GM19455 (cell line): ENCODE results near the gene LAIR1.
"Not testable (repeated sequence)": the region's sequence is repeated elsewhere in the genome, so short reads cannot be mapped to it uniquely, and the experiment has no call there.

Experiments used
- ATAC-seq: cut with Tn5 transposase; IDR thresholded peaks from one replicate; pipeline ENCODE4 v1.9.1; 2021; ENCODE audit not compliant: unreplicated experiment

LAIR1 gene, protein sequence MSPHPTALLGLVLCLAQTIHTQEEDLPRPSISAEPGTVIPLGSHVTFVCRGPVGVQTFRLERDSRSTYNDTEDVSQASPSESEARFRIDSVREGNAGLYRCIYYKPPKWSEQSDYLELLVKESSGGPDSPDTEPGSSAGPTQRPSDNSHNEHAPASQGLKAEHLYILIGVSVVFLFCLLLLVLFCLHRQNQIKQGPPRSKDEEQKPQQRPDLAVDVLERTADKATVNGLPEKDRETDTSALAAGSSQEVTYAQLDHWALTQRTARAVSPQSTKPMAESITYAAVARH

DNA sequence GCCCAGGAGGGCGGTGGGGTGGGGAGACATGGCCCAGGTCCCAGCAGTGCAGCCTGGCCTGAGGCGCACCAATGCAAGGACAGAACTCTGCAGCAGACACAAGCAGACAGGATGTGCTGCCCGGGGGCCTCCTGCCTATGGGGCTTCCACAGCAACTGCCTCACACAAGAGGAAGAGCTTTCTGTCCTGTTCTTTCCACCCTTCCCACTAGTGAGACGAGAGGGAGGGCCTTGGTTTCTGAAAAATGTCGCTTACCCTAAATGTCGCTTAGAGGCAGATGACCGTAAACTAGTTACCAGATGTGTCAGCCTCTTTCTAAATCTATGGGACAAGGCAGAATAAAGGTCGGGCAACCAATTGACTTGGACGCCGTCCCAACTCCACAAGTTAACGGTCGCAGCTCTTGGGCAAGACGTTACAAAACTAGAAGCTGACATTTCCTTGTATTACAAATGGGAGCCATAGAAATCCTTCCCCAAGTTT lies at the start of gene LAIR1:
Gene LAIR1 (minus strand): TSS at position 157 of the 483 bp plus-strand sequence. CDS start 127 bp downstream, at position 30.
- no peak for ATAC-seq

DNA sequence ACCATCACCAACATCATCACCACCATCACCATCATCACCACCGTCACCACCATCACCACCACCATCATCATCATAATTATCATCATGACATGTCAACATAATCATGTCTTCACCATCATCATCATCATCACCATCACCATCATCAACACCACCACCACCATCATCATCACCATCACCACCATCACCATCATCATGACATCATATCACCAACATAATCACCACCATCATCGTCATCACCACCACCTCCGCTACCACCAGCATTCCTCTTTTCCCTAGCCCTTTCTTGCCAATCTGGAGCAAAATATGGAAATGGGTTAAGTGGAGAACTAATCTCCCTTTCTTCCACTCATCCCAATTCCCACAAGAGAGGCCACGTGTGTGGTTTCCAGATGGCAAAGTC lies 49.4 kb upstream of the LAIR1 start:
- ATAC-seq = no peak

- no peak for ATAC-seq
Measured at GRCh38 chr19:54412877-54413276, 48.1 kb upstream of the LAIR1 start.

DNA sequence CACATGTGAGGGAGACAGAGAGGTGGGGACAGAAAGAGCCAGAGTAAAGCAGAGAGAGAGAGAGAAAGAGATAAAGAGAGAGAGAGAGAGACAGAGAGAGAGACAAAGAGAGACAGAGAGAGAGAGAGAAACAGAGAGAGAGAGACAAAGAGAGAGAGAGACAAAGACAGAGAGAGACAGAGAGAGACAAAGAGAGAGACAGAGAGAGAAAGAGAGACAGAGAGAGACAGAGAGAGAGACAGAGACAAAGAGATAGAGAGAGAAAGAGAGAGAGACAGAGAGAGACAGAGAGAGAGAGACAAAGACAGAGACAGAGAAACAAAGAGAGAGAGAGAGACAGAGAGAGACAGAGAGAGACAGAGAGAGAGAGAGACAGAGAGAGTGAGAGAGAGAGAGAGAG lies 46.3 kb upstream of the LAIR1 start:
- ATAC-seq = no peak

- ATAC-seq = no peak
Measured at GRCh38 chr19:54408456-54409026, 43.8 kb upstream of the LAIR1 start.

GRCh38 chr19:54407780-54408179 lies 43.0 kb upstream of the LAIR1 start:
- ATAC-seq = no peak

- ATAC-seq = no peak
Measured at GRCh38 chr19:54405628-54406027, 40.9 kb upstream of the LAIR1 start.

GRCh38 chr19:54403054-54403453 lies 38.3 kb upstream of the LAIR1 start:
- no peak for ATAC-seq

DNA sequence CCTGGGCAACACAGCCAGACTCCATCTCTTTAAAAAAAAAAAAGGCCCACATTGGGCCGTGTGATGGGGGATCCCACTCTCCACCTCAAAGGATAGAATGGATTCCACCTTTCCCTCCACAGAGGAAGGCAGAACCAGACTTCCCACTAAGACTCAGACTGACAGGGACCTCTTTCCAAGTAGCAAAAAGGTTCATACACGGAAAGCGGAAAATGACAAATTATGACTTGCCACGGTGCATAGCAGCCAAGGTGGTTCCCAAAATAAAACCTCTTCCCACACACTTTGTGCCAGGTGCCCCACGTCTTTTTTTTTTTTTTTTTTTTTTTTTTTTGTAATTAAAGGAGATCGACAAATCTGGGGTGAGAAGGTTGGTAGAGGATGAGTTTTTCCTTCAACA lies 36.2 kb upstream of the LAIR1 start:
- ATAC-seq = no peak

DNA sequence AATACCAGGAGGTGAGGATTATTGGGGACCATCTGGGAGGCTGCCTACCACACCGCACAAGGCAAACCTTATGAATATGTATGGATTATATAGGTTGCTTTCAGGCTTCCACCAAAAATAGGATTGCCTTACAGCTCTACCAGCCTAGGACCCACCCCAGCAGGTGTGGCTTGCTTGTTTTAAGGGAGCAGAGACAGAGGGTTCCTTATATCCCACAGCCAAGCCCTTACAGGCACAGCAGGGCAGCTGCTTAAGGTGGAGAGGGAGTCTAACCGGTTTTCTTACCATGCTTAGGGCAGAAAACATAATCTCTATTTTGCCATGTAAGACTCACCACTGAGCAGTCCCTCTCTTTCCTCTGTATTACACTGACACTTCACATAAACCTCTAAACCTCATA lies 34.5 kb upstream of the LAIR1 start:
- ATAC-seq = no peak

DNA sequence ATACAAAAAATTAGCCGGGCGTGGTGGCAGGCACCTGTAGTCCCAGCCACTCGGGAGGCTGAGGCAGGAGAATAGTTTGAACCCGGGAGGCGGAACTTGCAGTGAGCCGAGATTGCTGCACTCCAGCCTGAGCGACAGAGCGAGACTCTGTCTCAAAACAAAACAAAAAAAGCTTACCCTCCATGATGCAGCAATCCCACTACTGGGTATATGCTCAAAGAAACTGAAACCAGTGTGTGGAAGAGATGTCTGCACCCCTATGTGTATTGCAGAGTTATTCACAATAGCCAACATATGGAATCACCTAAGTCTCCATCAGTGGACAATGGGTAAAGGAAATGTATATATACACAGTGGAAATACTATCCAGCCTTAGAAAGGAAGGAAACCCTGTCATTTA lies 31.0 kb upstream of the LAIR1 start:
- ATAC-seq = no peak

- no peak for ATAC-seq
Measured at GRCh38 chr19:54393381-54393780, 28.6 kb upstream of the LAIR1 start.

GRCh38 chr19:54392105-54392504 lies 27.4 kb upstream of the LAIR1 start:
- ATAC-seq = no peak

- no peak for ATAC-seq
Measured at GRCh38 chr19:54391589-54392061, 26.9 kb upstream of the LAIR1 start.

DNA sequence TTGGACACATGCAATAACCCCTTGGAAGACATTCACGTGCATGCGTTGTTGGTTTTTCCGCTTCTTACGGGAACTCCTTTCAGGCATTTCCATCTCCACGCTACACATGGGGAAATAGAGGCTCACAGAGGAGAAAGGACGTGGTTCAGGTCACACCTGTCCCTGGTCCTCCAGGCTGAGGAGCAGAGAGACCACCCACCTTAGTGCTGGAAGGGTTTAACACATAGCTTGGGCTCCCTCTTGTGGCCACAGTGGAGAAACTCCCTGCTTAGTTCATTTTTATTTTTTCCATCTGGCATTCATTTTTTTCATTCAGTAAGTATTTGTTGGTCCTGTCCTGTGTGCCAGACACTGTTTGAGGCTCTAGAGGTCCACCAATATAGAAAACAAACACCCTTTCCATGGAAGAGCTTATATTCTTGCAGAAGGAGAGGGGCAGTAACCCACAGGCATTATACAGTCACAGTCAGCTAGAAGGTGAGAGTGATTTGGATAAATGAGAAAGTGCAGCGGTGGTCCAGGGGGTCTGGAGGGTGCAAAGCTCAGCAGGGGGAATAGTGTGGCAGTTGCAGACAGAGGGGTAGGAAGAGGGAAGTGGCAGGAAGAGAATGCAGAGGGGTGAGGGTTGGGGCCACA lies 26.3 kb upstream of the LAIR1 start:
- no peak for ATAC-seq

DNA sequence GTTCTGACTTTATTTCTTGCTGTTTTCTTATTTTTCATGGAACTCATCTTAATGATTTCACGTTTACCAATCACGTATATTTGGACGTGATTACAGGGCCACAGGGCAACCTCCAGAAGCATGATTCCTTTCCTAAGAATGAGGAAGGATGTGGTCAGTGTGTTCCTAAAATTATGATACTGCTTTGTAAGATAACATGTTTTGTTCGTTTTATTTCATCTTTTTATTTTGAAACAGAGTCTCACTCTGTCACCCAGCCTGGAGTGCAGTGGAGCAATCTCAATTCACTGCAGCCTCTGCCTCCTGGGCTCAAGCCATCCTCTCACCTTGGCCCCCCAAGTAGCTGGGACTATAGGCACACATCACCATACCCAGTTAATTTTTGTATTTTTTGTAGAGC lies 24.8 kb upstream of the LAIR1 start:
- no peak for ATAC-seq

DNA sequence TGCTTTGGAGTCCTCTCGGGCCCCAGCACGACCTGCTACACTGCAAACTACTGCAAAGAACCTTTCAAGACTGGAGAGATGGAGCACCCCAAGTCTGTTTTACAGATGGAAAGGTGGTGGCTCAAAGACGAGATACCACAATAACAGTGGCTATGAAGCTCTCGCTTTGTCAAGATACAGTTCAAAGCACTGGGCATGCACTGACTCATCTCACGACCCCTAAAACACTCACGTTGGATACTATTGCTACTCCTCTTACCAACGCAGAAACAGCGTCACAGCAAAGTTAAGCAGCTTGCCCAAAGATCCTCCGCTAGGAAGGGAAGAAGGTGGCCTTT lies 24.0 kb upstream of the LAIR1 start:
- ATAC-seq = no peak

- ATAC-seq = no peak
Measured at GRCh38 chr19:54387991-54388801, 23.5 kb upstream of the LAIR1 start.

DNA sequence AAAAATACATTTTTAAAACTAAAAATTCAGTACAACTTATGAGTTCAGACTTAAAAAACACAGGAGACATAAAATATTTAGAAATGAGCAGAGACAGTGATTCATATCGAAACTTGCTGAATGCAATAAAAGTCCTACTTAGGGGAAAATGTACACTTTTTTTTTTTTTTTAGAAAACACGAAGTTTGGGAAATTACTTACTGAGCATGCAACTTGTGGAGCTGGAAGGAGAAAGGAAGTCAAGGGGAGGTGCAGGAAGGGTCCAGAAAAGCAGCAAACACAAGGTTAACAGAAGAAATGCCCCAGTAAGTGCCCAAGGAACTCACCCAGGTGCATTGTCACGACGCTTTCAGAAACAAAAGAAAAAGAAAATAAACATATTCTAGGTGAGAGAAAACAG lies 18.6 kb upstream of the LAIR1 start:
- ATAC-seq = no peak

DNA sequence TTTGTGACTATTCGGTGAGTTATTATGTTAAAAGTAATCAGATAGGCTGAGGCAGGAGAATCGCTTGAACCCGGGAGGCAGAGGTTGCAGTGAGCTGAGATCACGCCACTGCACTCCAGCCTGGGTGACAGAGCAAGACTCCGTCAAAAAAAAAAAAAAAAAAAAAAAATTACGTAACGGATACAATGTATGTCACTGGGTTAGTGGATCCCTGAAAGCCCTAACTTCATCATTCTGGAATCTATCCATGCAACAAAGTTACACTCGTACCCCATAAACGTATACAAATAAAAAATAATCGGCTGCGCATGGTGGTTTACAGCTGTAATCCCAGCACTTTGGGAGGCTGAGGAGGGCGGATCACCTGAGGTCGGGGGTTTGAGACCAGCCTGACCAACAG lies 17.3 kb upstream of the LAIR1 start:
- ATAC-seq = not testable (repeated sequence)

GRCh38 chr19:54380897-54381296 lies 16.2 kb upstream of the LAIR1 start:
- ATAC-seq = no peak
